Stomach smooth muscle (tissue), 2 donors: ENCODE data around the gene CARS2.

Source experiments
- H3K27ac ChIP-seq: one replicate; pipeline ENCODE4 v1.7.0; 2013; ENCODE audit warnings: mild to moderate bottlenecking, low read length, inconsistent platforms
- H3K27me3 ChIP-seq, 2 donors: one replicate each; pipeline ENCODE4 v1.7.0; 2013; ENCODE audit warnings: low read length in 2 of 2; ENCODE audit not compliant: insufficient read depth in 2 of 2, control insufficient read depth in 1 of 2
- H3K36me3 ChIP-seq, 2 donors: one replicate each; pipeline ENCODE4 v1.7.0; 2013; ENCODE audit warnings: low read length in 2 of 2; ENCODE audit not compliant: control insufficient read depth in 2 of 2, insufficient read depth in 2 of 2
- H3K4me1 ChIP-seq: one replicate; pipeline ENCODE4 v1.7.0; 2013; ENCODE audit warnings: low read length; ENCODE audit not compliant: control insufficient read depth, insufficient read depth
- H3K4me3 ChIP-seq, 2 donors: one replicate each; pipeline ENCODE4 v1.7.0; 2013; ENCODE audit warnings: low read length in 2 of 2
- H3K9ac ChIP-seq, 2 donors: one replicate each; pipeline ENCODE4 v1.7.0; 2013; ENCODE audit warnings: low read length in 2 of 2, mild to moderate bottlenecking in 1 of 2
- H3K9me3 ChIP-seq, 2 donors: one replicate each; pipeline ENCODE4 v1.7.0; 2013; ENCODE audit warnings: low read length in 2 of 2; ENCODE audit not compliant: control insufficient read depth in 2 of 2
- donor health status: healthy.
- donor health status: Pancreatic carcinoma.

Gene CARS2

GRCh38 chr13:110592665-110593064, 113.3 kb downstream of the CARS2 start:
- H3K4me3 ChIP-seq, result no peak overlapping the region

More at GRCh38 chr13:110592665-110593064, 113.3 kb downstream of the CARS2 start:
- Histone ChIP-seq H3K9me3 (no peaks in the 10 kb centered on the region), H3K27ac (no peak overlapping the region), H3K27me3 (no peaks in the 10 kb centered on the region), H3K4me1 (no peaks in the 10 kb centered on the region), H3K9ac (no peak overlapping the region), H3K36me3 (no peaks in the 10 kb centered on the region)
